ENCODE data around the gene COL5A1. TPM values are rescaled to one million over a fixed set of nuclear protein-coding genes. Genes with fewer than 3 reads are reported as not detected.

Gene COL5A1
- total RNA-seq, 8 experiments from 2014 or later = 1.9 to 141 (median 3.6) TPM

DNA sequence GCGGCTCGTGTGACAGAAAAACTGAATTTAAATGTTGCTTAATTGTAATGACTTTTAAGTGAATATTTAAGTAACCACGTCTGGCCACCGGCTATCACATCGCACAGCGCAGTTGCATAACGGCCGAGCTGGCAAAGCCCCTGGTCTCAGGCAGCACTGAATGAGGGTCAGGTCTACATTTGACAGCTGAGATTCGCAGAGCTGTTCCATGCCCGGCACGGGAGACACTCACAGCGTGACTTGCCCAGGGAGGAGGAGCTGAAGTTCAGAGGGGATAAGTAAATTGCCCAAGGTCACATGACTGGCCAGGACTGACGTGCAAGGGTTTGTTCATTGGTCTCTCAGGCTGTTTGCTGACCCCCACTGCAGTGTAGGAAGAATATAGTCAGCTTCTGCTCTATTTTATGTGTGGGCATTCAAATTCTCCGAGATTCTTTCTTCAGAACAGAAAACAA, 17.4 kb upstream of the COL5A1 start:
- in situ Hi-C loops (cut with MboI; ENCODE audit: low pct_unique_long_range_greater_than_20kb in 2 of 9, low sequenced_read_pairs in 9 of 9, unreplicated experiment in 9 of 9) = no loop called here
- Histone ChIP-seq H3K27ac (no peak overlapping the region), H3K4me3 (no peak overlapping the region), H3K4me1 (replicated peaks in 1 of 2) (peaks cover 24 to 27% of the 10 kb centered on the region in 2 donors)
- 0 to 100% (median 57%) methylated on average over 1 to 11 of the region's 14 CpGs; no CpG with 5 or more reads in 1 of the 10 experiments for WGBS, 10 experiments
- ATAC-seq (replicated peaks in 6 of 8) = peak in 6 of 8 experiments; percentile 10 to 54 (median 37)

DNA sequence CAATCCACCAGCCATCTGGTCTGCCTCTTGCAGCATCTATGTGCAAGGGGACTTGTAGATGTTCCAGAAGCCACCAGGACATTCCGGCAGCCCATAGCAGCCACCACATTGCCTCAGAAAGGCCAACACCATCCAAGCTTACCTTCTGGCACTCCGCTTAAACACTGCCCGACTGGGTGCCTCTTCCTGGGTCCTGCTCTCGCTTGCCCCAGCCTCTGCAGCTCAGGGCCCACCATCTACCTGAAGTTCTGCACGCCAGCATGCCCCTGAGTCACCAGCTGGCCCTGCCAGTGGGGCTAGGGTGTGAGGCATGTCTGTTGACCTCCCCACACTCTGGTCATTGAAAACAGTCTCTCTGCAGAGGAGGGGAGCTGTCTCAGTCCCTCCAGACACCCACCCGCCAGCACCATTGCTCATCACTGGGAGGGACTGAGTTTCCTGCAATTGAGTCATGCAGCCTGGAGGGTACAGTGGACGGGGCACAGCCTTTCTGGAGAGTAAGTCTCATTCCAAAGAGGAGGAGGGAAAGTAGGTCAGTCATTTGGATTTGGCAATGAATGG, 16.9 kb upstream of the COL5A1 start:
- in situ Hi-C loops (cut with MboI; ENCODE audit: low pct_unique_long_range_greater_than_20kb in 2 of 9, low sequenced_read_pairs in 9 of 9, unreplicated experiment in 9 of 9) = loop anchor here in 1 of 9 experiments (25.0 kb wide), 1 partner anchor 162 kb away; no protein-coding TSS in a partner anchor
- peak; percentile 30 to 87 (median 72) for ATAC-seq (replicated peaks in 6 of 8)

DNA sequence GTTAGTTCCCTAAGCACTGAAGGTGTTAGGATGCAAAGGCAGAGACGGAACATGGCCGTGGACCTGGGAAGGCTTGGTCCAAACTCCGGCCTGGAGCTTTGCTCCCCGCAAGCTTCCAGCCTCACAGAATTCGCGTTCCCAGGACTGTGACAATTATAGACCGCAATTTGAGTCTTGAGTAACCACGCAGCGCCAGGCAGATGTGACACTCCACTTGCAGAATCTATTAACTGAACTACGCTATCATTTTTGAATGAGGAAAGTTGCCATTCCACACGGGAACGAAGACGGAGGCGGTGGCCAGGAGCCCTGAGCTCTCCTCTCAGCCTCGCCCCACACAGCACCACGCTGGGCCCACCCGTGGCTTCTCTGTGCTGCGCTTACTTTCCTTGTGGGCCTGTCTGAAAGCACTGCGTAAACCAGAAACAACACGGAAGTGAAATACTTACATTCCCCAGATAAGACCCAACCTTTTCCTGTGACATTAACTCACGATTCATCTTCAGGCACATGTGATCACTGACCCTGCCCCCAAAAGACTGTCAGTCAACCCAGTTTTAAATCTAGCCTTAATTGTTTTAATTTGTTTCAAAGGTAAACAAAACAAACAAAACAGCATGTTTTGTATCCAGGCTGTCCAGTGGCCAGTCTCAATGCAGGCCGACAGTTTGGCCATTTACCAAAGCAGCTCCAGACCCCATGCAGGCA, 16.1 kb upstream of the COL5A1 start:
- H3K4me3 ChIP-seq = no peak overlapping the region
- peaks cover 24 to 27% of the 10 kb centered on the region in 2 donors for H3K4me1 ChIP-seq (replicated peaks in 1 of 2)
- no peak overlapping the region for H3K27ac ChIP-seq
- 18 to 93% (median 88%) methylated on average over 1 to 15 of the region's 22 CpGs; no CpG with 5 or more reads in 3 of the 10 experiments for WGBS, 10 experiments
- ATAC-seq (replicated peaks in 6 of 8) = peak in 1 of 8 experiments; percentile 2
- in situ Hi-C loops (cut with MboI; ENCODE audit: low pct_unique_long_range_greater_than_20kb in 2 of 9, low sequenced_read_pairs in 9 of 9, unreplicated experiment in 9 of 9) = loop anchor here in 1 of 9 experiments (25.0 kb wide), 1 partner anchor 163 kb away; no protein-coding TSS in a partner anchor

More for the DNA sequence above, 16.9 kb upstream of the COL5A1 start:
- Histone ChIP-seq H3K4me1 (replicated peaks in 1 of 2) (peaks cover 24 to 27% of the 10 kb centered on the region in 2 donors), H3K27ac (no peak overlapping the region), H3K4me3 (no peak overlapping the region)
- WGBS, 10 experiments = 17 to 100% (median 80%) methylated on average over 1 to 4 of the region's 7 CpGs; no CpG with 5 or more reads in 3 of the 10 experiments

- 38 to 100% (median 90%) methylated on average over 1 to 4 of the region's 7 CpGs; no CpG with 5 or more reads in 5 of the 10 experiments for WGBS, 10 experiments
- peaks cover 24 to 27% of the 10 kb centered on the region in 2 donors for H3K4me1 ChIP-seq (replicated peaks in 1 of 2)
- no peak for ATAC-seq (replicated peaks in 6 of 8)
- H3K4me3 ChIP-seq = no peak overlapping the region
- in situ Hi-C loops (cut with MboI; ENCODE audit: low pct_unique_long_range_greater_than_20kb in 2 of 9, low sequenced_read_pairs in 9 of 9, unreplicated experiment in 9 of 9) = loop anchor here in 1 of 9 experiments (25.0 kb wide), 1 partner anchor 164 kb away; no protein-coding TSS in a partner anchor
- H3K27ac ChIP-seq = no peak overlapping the region
Observed at GRCh38 chr9:134626069-134626423, 15.6 kb upstream of the COL5A1 start.

- in situ Hi-C loops (cut with MboI; ENCODE audit: low pct_unique_long_range_greater_than_20kb in 2 of 9, low sequenced_read_pairs in 9 of 9, unreplicated experiment in 9 of 9) = loop anchor here in 1 of 9 experiments (25.0 kb wide), 1 partner anchor 164 kb away; no protein-coding TSS in a partner anchor
- 34 to 84% (median 75%) methylated on average over 2 to 11 of the region's 19 CpGs; no CpG with 5 or more reads in 2 of the 10 experiments for WGBS, 10 experiments
- Histone ChIP-seq H3K4me3 (no peak overlapping the region), H3K4me1 (replicated peaks in 1 of 2) (peaks cover 22 to 27% of the 10 kb centered on the region in 2 donors), H3K27ac (peak overlapping the region in 1 of 2 donors; percentile 3)
- peak in 7 of 8 experiments; percentile 31 to 71 (median 47) for ATAC-seq (replicated peaks in 6 of 8)
Observed at GRCh38 chr9:134626571-134627416, 14.8 kb upstream of the COL5A1 start.

DNA sequence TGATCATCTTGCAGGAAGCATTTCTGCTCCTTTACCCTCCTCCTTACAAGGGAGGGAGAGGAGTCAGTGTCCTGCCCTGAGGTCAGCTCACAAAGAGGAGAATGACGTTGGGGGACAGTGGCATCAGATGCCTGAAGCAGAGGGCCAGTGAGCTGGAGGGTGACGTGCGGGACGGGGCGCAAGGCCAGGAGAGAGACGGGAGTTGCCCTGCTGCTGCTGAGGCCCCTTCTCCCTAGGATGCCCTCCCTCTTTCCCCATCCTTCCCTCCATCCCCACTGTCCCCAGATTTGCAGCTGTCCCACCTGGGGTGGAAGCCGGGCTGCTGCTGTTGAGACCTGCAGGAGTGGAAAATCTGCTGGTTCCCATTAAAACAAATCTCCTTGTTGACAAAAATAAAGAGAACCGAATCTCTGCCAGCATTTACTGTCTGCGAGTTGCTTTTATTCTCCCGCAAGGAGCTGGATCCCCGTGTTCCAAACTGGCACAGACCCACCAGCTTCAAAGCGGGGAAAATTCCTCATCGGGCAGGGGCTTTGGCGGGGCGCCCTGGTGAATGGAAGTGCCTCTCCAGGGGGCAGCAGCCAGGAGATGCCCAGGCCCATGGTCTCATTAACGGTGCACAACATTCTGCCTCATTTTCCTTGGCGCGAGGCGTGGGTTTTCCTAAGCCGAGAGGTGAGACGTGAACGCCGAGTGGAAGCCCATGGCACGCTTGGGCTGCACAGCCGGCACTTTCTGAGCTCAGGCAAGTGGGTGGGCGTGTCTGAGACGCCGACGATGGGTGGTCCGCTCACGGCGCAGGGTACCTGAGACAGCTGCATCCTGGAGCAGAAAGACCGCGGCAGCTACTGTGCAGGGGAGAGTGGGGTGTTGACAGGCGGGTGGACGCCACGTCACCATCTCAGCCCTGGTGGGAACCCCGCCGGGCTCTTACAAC, 13.9 kb upstream of the COL5A1 start:
- ATAC-seq (replicated peaks in 6 of 8) = no peak
- 43 to 93% (median 74%) methylated on average over 3 to 22 of the region's 39 CpGs; no CpG with 5 or more reads in 4 of the 10 experiments for WGBS, 10 experiments
- Histone ChIP-seq H3K4me3 (no peak overlapping the region), H3K4me1 (replicated peaks in 1 of 2) (peaks cover 18 to 22% of the 10 kb centered on the region in 2 donors), H3K27ac (no peak overlapping the region)
- in situ Hi-C loops (cut with MboI; ENCODE audit: low pct_unique_long_range_greater_than_20kb in 2 of 9, low sequenced_read_pairs in 9 of 9, unreplicated experiment in 9 of 9) = loop anchor here in 1 of 9 experiments (25.0 kb wide), 1 partner anchor 165 kb away; no protein-coding TSS in a partner anchor

DNA sequence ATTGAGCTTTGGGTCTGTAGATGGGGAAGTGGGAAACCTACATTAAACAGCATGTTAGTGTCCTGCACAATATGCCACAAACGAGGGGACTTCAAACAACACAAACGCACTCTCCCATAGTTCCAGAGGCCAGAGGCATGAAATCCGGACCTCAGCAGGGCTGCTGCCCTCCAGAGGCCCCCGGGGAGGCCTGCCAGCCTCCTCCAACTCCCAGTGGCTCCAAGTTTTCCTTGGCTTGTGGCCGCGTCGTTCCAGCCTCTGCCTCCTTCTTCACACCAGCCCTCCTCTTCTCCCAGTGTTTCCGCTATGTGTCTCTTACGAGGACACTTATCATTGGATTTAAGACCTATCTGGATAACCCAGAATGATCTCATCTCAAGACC, 13.3 kb upstream of the COL5A1 start:
- ATAC-seq (replicated peaks in 6 of 8) = no peak
- in situ Hi-C loops (cut with MboI; ENCODE audit: low pct_unique_long_range_greater_than_20kb in 2 of 9, low sequenced_read_pairs in 9 of 9, unreplicated experiment in 9 of 9) = loop anchor here in 1 of 9 experiments (25.0 kb wide), 1 partner anchor 166 kb away; no protein-coding TSS in a partner anchor
- Histone ChIP-seq H3K4me1 (replicated peaks in 1 of 2) (peaks cover 18 to 22% of the 10 kb centered on the region in 2 donors), H3K4me3 (no peak overlapping the region), H3K27ac (no peak overlapping the region)
- 87 to 100% (median 98%) methylated on average over 1 to 5 of the region's 9 CpGs; no CpG with 5 or more reads in 4 of the 10 experiments for WGBS, 10 experiments

GRCh38 chr9:134629061-134629585, 12.5 kb upstream of the COL5A1 start:
- Histone ChIP-seq H3K27ac (no peak overlapping the region), H3K4me3 (no peak overlapping the region), H3K4me1 (replicated peaks in 1 of 2) (peaks cover 16 to 20% of the 10 kb centered on the region in 2 donors)
- 70 to 82% methylated on average over 2 to 3 of the region's 21 CpGs; no CpG with 5 or more reads in 8 of the 10 experiments for WGBS, 10 experiments
- in situ Hi-C loops (cut with MboI; ENCODE audit: low pct_unique_long_range_greater_than_20kb in 2 of 9, low sequenced_read_pairs in 9 of 9, unreplicated experiment in 9 of 9) = loop anchor here in 1 of 9 experiments (25.0 kb wide), 1 partner anchor 167 kb away; no protein-coding TSS in a partner anchor
- ATAC-seq (replicated peaks in 6 of 8) = no peak

DNA sequence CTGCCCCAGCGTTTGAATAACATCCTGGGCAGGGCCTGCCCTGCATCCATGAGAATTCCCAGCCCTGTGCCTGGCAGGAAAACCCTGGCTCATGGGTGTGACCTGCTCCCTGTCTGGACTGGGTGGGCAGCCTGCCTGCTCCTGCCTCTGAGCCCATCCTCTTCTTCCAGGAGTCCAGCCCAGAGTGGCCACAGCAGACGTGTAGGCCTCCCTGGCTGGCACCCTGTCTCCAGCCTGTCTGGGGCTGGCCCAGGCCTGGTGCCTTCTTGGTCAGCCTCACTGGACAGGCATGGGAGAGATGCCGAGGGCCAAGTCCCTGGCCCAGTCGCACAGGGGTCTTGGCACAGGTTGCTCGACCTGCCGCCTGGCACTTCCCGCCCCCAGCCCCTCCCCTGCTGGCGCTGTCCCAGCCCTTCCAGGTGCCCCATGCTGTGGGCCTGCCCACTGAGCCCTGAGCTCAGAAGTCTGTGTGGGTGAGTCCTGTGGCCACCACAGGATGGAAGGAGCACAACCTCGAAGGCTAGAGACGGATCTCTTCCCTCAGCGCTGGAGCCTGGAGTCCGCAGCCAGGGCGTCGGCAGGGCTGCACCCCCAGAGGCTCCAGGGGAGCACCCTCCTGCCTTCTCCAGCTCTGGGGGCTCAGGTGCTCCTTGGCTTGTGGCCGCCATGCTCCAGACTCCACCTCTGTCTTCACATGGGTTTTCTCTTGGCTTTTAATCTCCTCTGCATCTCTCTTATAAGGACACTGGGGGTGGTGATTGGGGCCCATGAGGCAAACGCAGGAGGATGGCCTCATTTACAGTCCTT, 11.8 kb upstream of the COL5A1 start:
- ATAC-seq (replicated peaks in 6 of 8) = no peak
- Histone ChIP-seq H3K27ac (no peak overlapping the region), H3K4me3 (no peak overlapping the region), H3K4me1 (replicated peaks in 1 of 2) (peaks cover 11 to 15% of the 10 kb centered on the region in 2 donors)
- in situ Hi-C loops (cut with MboI; ENCODE audit: low pct_unique_long_range_greater_than_20kb in 2 of 9, low sequenced_read_pairs in 9 of 9, unreplicated experiment in 9 of 9) = loop anchor here in 1 of 9 experiments (25.0 kb wide), 1 partner anchor 167 kb away; no protein-coding TSS in a partner anchor
- 20 to 80% (median 46%) methylated on average over 1 of the region's 16 CpGs; no CpG with 5 or more reads in 6 of the 10 experiments for WGBS, 10 experiments

DNA sequence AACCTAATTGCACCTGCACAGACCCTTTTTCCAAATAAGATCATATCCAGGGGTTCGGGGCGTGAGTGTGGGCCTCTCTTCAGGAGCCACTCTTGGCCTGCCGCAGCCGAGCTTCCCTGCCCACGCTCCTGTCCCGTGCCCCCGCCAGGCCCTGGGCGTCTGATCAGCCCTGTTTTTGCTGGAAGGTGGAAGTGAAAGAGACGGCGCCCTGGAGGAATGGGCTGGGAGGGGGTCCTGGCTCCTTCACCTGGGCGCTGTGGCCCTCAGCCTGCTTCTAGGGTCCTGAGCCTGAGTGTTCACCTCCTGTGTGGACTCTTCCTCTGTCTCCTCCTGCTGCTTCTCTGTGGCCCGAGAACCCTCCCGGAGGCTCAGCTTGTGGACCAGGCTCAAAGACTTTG, 11.2 kb upstream of the COL5A1 start:
- Histone ChIP-seq H3K4me3 (no peak overlapping the region), H3K27ac (no peak overlapping the region), H3K4me1 (replicated peaks in 1 of 2) (peaks cover 10 to 13% of the 10 kb centered on the region in 2 donors)
- no peak for ATAC-seq (replicated peaks in 6 of 8)
- in situ Hi-C loops (cut with MboI; ENCODE audit: low pct_unique_long_range_greater_than_20kb in 2 of 9, low sequenced_read_pairs in 9 of 9, unreplicated experiment in 9 of 9) = loop anchor here in 1 of 9 experiments (25.0 kb wide), 1 partner anchor 168 kb away; no protein-coding TSS in a partner anchor
- 67 to 100% (median 92%) methylated on average over 1 to 7 of the region's 13 CpGs; no CpG with 5 or more reads in 4 of the 10 experiments for WGBS, 10 experiments

All from motor neuron (in vitro differentiated cells).